GM19395 (cell line): ENCODE data around the gene AARS1.
"Not testable (repeated sequence)": the region's sequence is repeated elsewhere in the genome, so short reads cannot be mapped to it uniquely, and the experiment has no call there.

ENCODE experiments used
- ATAC-seq: cut with Tn5 transposase; IDR thresholded peaks from one replicate; pipeline ENCODE4 v1.9.1; 2021; ENCODE audit warnings: mild to moderate bottlenecking, moderate library complexity; ENCODE audit not compliant: unreplicated experiment

AARS1 gene

GRCh38 chr16:70226024-70226423 lies 63.3 kb downstream of the AARS1 start:
- not testable (repeated sequence) for ATAC-seq

DNA sequence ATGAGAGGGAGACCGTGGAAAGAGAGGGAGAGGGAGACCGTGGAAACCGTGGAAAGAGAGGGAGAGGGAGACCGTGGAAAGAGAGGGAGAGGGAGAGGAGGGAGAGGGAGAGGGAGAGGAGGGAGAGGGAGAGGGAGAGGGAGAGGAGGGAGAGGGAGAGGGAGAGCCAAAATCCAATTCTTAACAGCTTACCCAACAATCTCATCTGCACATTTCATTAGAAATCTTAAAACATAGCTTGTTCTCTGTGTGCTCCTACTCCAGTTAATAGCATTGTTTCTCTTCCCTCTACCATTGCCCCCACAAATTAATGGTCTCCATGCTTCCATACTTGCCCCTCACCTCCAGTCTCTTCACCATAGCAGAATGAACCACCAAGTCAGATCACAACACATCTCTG lies 63.9 kb downstream of the AARS1 start:
- ATAC-seq, result not testable (repeated sequence)

- not testable (repeated sequence) for ATAC-seq
These were observed 64.7 kb downstream of the AARS1 start for GRCh38 chr16:70224645-70225044.

DNA sequence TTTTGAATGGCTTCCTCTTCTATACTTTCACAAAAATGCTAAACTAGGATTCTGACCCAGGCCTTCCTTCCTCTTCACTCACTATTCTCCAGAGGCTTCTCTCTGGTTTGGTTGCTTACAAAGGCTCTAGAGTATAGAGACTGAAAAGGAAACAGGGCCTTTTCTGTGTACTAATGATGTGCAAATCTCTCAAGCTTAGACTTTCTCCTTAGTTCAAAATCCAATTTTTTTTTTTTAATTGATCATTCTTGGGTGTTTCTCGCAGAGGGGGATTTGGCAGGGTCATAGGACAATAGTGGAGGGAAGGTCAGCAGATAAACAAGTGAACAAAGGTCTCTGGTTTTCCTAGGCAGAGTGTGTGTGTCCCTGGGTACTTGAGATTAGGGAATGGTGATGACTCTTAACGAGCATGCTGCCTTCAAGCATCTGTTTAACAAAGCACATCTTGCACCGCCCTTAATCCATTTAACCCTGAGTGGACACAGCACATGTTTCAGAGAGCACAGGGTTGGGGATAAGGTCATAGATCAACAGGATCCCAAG lies 65.3 kb downstream of the AARS1 start:
- ATAC-seq, result not testable (repeated sequence)

DNA sequence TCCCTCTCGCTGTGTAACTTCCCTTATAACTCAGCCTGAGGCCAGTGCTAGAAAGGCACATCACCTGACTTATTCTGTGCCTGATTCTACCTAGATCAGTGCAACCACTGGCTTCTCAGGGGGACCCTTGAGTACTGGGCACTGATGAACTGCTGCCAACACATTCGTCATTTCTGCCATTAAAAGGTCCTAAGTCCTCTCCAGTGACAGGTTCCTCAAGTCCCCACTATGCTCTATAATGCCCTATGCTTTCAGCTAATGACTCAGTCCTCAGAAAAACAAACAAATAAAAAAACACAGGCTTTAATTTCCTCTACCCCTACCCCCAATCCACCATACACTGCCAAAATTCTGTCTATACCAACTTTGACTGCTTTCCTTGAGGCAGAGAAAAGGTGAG lies 66.1 kb downstream of the AARS1 start:
- ATAC-seq, result not testable (repeated sequence)

DNA sequence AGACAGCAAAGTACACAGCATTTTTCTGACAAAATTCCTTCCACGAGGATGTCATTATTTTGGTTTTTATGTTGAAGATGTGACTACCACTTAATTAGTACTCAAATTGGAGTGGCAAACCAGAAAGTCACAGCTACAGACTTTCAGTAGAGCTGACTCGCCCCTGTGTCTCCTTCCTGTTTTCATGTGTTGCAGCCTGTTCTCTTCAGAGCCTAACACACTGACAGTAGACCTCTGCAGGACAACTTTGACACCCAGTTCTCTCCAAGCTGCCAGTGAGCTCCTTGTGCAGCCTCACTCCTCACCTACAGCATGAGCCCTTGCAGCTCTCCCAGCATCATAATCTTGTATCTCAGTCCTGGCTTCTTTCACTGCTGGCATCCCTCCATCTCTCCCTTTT lies 66.7 kb downstream of the AARS1 start:
- not testable (repeated sequence) for ATAC-seq

- ATAC-seq, result not testable (repeated sequence)
These were observed 70.7 kb downstream of the AARS1 start for GRCh38 chr16:70218586-70218985.

DNA sequence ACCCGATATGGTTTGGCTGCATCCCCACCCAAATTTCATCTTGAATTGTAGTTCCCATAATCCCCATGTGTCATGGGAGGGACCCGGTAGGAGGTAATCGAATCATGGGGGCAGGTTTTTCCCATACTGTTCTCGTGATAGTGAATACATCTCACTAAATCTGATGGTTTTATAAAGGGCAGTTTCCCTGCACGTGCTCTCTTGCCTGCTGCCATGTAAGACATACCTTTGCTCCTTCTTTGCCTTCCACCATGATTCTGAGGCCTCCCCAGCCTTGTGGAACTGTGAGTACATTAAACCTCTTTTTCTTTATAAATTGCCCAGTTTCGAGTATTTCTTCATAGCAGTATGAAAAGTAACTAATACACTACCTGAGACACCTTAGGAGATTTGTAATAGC lies 82.9 kb downstream of the AARS1 start:
- ATAC-seq, result not testable (repeated sequence)

DNA sequence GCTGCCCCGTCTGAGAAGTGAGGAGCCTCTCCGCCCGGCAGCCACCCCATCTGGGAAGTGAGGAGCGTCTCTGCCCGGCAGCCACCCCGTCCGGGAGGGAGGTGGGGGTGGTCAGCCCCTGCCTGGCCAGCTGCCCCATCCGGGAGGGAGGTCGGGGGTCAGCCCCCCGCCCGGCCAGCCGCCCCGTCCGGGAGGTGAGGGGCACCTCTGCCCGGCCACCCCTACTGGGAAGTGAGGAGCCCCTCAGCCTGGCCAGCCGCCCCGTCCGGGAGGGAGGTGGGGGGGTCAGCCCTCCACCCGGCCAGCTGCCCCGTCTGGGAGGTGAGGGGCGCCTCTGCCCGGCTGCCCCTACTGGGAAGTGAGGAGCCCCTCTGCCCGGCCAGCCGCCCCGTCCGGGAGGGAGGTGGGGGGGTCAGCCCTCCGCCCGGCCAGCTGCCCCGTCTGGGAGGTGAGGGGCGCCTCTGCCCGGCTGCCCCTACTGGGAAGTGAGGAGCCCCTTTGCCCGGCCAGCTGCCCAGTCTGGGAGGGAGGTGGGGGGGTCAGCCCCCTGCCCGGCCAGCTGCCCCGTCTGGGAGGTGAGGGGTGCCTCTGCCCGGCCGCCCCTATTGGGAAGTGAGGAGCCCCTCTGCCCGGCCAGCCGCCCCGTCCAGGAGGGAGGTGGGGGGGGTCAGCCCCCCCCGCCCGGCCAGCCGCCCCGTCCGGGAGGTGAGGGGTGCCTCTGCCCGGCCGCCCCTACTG lies 84.5 kb downstream of the AARS1 start:
- not testable (repeated sequence) for ATAC-seq

GRCh38 chr16:70204010-70204409 lies 85.3 kb downstream of the AARS1 start:
- ATAC-seq, result not testable (repeated sequence)

GRCh38 chr16:70203508-70203907 lies 85.8 kb downstream of the AARS1 start:
- not testable (repeated sequence) for ATAC-seq
